Dermis blood vessel endothelial cell (primary cell): ENCODE results near the gene OR6C4. TPM values are rescaled to one million over a fixed set of nuclear protein-coding genes. Genes with fewer than 3 reads are reported as not detected.
"Not testable (repeated sequence)": the region's sequence is repeated elsewhere in the genome, so short reads cannot be mapped to it uniquely, and the experiment has no call there.

Source experiments
- DNase-seq: peaks from one replicate; pipeline ENCODE4 v3.0.0; 2010
- total RNA-seq: library from RNA; depleted of rRNA; stranded (reverse); fragments of >200 nt; gene quantifications from 2 replicates; pipeline ENCODE4 v1.2.3, GENCODE V29; 2014

OR6C4 gene
- total RNA-seq, result not detected in 2 replicates

DNA sequence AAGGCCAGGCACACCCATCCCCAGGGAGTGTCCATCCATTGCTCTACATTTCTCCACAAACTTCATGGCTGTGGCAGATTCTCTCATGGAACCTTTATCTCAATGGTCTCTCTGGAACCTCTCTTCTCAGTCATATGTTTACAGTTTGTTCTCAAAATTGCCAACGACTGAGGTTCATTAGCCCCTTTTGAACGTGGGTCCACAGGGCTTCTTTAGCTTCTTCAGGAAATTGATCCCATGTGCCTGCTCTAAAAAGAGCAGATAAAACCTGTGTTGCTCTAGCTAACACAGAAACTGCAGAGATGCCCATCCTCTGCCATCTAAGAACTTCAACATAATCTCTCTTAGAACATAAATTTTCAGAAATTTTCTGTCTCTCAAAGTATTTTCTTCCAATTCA is at the start of gene OR6C4:
Gene OR6C4 (plus strand): TSS at position 301 of the 400 bp plus-strand sequence. CDS start 1,625 bp downstream, outside the sequence.
- DNase-seq, result no peak

- DNase-seq, result no peak
Observed at GRCh38 chr12:55499810-55500252, 49.6 kb upstream of the OR6C4 start.

DNA sequence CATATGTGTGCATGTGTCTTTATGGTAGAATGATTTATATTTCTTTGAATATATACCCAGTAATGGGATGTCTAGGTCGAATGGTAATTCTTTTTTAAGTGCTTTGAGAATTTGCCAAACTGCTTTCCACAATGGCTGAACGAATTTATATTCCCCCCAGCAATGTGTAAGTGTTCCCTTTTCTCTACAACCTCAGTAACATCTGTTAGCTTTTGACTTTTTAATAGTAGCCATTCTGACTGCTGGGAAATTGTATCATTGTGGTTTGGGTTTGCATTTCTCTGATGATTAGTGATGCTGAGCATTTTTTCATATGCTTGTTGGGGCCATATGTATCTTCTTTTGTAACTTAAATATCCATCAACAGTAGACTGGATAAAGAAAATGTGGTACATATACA is 47.8 kb upstream of the OR6C4 start:
- no peak for DNase-seq

- DNase-seq, result no peak
Observed at GRCh38 chr12:55515696-55516095, 33.7 kb upstream of the OR6C4 start.

DNA sequence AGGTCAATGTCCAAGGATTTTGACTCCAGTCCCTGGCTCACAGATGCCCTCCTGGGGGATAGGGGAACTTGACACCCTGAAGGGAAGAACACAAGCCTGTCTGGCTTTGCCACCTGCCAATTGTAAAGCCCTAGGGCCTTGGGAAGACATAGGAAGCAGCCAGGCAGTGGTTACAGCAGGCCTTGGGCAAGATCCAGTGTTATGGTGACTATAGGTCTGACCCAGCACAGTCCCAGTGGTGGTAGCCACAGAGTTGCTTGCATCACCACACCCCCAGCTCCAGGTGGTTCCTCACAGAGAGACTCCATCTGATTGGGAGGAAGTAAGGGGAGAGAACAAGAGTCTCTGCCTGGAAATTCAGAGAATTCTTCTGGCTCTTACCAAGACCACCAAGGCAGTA is 33.0 kb upstream of the OR6C4 start:
- DNase-seq, result no peak

- DNase-seq, result not testable (repeated sequence)
Observed at GRCh38 chr12:55548235-55548634, 1.2 kb upstream of the OR6C4 start.

GRCh38 chr12:55548756-55549155 is 646 bp upstream of the OR6C4 start:
- DNase-seq, result no peak

DNA sequence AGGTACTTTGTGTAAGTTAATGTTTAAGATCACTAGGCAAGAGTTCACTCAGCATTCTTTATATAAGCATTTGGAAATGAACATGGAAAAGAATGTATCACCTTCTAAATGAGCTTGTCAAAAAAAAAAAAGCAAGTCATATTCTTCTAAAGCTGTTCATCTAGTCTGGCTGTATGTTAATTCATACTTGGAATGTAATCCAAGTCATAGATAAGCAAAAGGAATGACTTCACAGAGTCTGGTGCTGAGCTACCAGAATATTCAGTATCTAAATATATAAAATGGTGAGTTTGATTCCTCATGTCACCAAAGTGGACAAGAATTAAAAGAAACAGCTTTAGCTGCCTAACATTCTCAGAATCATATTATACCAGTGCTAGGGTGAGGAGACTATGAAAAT is 4.9 kb downstream of the OR6C4 start:
- no peak for DNase-seq

DNA sequence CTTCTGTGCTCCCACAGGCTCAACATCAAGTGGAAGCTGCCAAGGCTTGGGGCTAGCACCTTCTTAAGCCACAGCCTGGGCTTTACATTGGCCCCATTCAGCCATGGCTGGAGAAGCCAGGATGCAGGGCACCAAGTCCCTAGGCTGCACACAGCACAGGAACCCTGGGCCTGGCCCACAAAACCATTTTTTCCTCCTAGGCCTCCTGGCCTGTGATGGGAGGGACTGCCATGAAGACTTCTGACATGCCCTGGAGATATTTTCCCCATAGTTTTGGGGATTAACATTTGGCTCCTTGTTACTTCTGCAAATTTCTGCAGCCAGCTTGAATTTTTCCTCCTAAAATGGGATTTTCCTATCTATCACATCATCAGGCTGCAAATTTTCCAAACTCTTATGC is 20.7 kb downstream of the OR6C4 start:
- DNase-seq, result not testable (repeated sequence)

GRCh38 chr12:55570689-55571088 is 21.3 kb downstream of the OR6C4 start:
- DNase-seq, result not testable (repeated sequence)

- DNase-seq, result no peak
Observed at GRCh38 chr12:55572168-55572567, 22.8 kb downstream of the OR6C4 start, which contains the start of gene OR2AP1. Gene OR2AP1 (plus strand): TSS chr12:55572468. CDS start chr12:55574415, 1,947 bp downstream.

GRCh38 chr12:55582066-55582465 is 32.7 kb downstream of the OR6C4 start:
- DNase-seq, result no peak

GRCh38 chr12:55585817-55586216 is 36.4 kb downstream of the OR6C4 start:
- no peak for DNase-seq

- not testable (repeated sequence) for DNase-seq
Observed at GRCh38 chr12:55590152-55590551, 40.8 kb downstream of the OR6C4 start.

Other genes with a start within 250 kb of the OR6C4 start
- gene OR6C1, start 235.3 kb upstream of the OR6C4 start, total RNA-seq, result not detected in 2 replicates
- not detected in 2 replicates for gene OR6C3, start 218.9 kb upstream of the OR6C4 start, total RNA-seq
- not detected in 2 replicates for gene OR6C75, start 186.6 kb upstream of the OR6C4 start, total RNA-seq
- gene OR6C65, start 149.1 kb upstream of the OR6C4 start, total RNA-seq, result not detected in 2 replicates
- not detected in 2 replicates for gene OR6C76, start 123.3 kb upstream of the OR6C4 start, total RNA-seq
- not detected in 2 replicates for gene OR6C2, start 105.5 kb upstream of the OR6C4 start, total RNA-seq
- not detected in 2 replicates for gene OR6C70, start 79.5 kb upstream of the OR6C4 start, total RNA-seq
- gene OR6C68, start 57.2 kb upstream of the OR6C4 start, total RNA-seq, result not detected in 2 replicates
- not detected in 2 replicates for gene OR2AP1, start 22.9 kb downstream of the OR6C4 start, total RNA-seq
- not detected in 2 replicates for gene OR10P1, start 87.3 kb downstream of the OR6C4 start, total RNA-seq
- gene ITGA7, start 158.3 kb downstream of the OR6C4 start, total RNA-seq, result 0.42 and 0.68 TPM in 2 replicates
- 55.8 and 61.2 TPM in 2 replicates for gene BLOC1S1, start 166.4 kb downstream of the OR6C4 start, total RNA-seq
- gene RDH5, start 170.8 kb downstream of the OR6C4 start, total RNA-seq, result 0.74 and 2.2 TPM in 2 replicates
- 752 and 1,427 TPM in 2 replicates for gene CD63, start 179.4 kb downstream of the OR6C4 start, total RNA-seq
- 1.4 and 5.9 TPM in 2 replicates for gene GDF11, start 193.5 kb downstream of the OR6C4 start, total RNA-seq